Neuronal stem cell (in vitro differentiated cells): ENCODE data around the gene ASCL2. TPM values are rescaled to one million over a fixed set of nuclear protein-coding genes. Genes with fewer than 3 reads are reported as not detected.

Experiments
- DNase-seq: peaks from one replicate; pipeline ENCODE4 v3.0.0-alpha.2; 2013; ENCODE audit warnings: low spot score
- H2AFZ ChIP-seq: one replicate; pipeline ENCODE4 v1.6.1; 2013; ENCODE audit warnings: mild to moderate bottlenecking, low read length, inconsistent platforms
- H2AK5ac ChIP-seq: 2 replicates; pipeline ENCODE4 v1.6.1; 2013; ENCODE audit warnings: low read depth, mild to moderate bottlenecking, inconsistent platforms, low read length, moderate library complexity, mixed read lengths
- H2BK120ac ChIP-seq: 2 replicates; pipeline ENCODE4 v1.6.1; 2013; ENCODE audit warnings: low read depth, mild to moderate bottlenecking, inconsistent platforms, low read length, moderate library complexity, mixed read lengths
- H2BK12ac ChIP-seq: one replicate; pipeline ENCODE4 v1.6.1; 2013; ENCODE audit warnings: low read length, inconsistent platforms
- H2BK15ac ChIP-seq: 2 replicates; pipeline ENCODE4 v1.6.1; 2013; ENCODE audit warnings: mild to moderate bottlenecking, low read length, inconsistent platforms, mixed read lengths
- H2BK5ac ChIP-seq: one replicate; pipeline ENCODE4 v1.6.1; 2013; ENCODE audit warnings: inconsistent platforms, mild to moderate bottlenecking, low read length, moderate library complexity
- H3K14ac ChIP-seq: one replicate; pipeline ENCODE4 v1.6.1; 2013; ENCODE audit warnings: low read length, inconsistent platforms
- H3K18ac ChIP-seq: 2 replicates; pipeline ENCODE4 v1.6.1; 2013; ENCODE audit warnings: low read length, inconsistent platforms
- H3K23ac ChIP-seq: 2 replicates; pipeline ENCODE4 v1.6.1; 2013; ENCODE audit warnings: low read depth, mild to moderate bottlenecking, mixed read lengths, low read length, inconsistent platforms; ENCODE audit not compliant: poor library complexity
- H3K27ac ChIP-seq: replicated peaks from 3 replicates; pipeline ENCODE4 v1.5.1; 2013; ENCODE audit warnings: low read length, inconsistent platforms
- H3K27me3 ChIP-seq, 3 experiments: 2 replicates each; pipeline ENCODE4 v1.6.1; 2013; ENCODE audit warnings: low read length in 3 of 3, mild to moderate bottlenecking in 2 of 3, inconsistent platforms in 1 of 3, low read depth in 1 of 3, mixed read lengths in 1 of 3, moderate library complexity in 1 of 3; ENCODE audit not compliant: control insufficient read depth in 3 of 3, insufficient read depth in 3 of 3
- H3K36me3 ChIP-seq, 2 donors: replicated peaks in 1 of 2; 2 replicates each; pipeline ENCODE4 v1.6.1; 2013; ENCODE audit warnings: low read length in 2 of 2; ENCODE audit not compliant: control insufficient read depth in 2 of 2, insufficient read depth in 2 of 2
- H3K4ac ChIP-seq: 2 replicates; pipeline ENCODE4 v1.6.1; 2013; ENCODE audit warnings: inconsistent platforms, mild to moderate bottlenecking, low read length, moderate library complexity
- H3K4me1 ChIP-seq, 2 donors: 1 replicate in 1 of 2; 2 replicates in 1 of 2; pipeline ENCODE4 v1.6.1; 2013; ENCODE audit warnings: low read length in 2 of 2, low read depth in 1 of 2; ENCODE audit not compliant: control insufficient read depth in 2 of 2, insufficient read depth in 1 of 2
- H3K4me2 ChIP-seq: one replicate; pipeline ENCODE4 v1.6.1; 2013; ENCODE audit warnings: mild to moderate bottlenecking, low read length, inconsistent platforms; ENCODE audit not compliant: insufficient read depth, poor library complexity, severe bottlenecking
- H3K4me3 ChIP-seq, 2 donors: 2 replicates each; pipeline ENCODE4 v1.5.1; 2013; ENCODE audit warnings: low read length in 2 of 2, mild to moderate bottlenecking in 2 of 2, inconsistent platforms in 1 of 2, moderate library complexity in 1 of 2
- H3K79me1 ChIP-seq: one replicate; pipeline ENCODE4 v1.6.1; 2013; ENCODE audit warnings: low read depth, mild to moderate bottlenecking, inconsistent platforms, low read length, moderate library complexity
- H3K9ac ChIP-seq: one replicate; pipeline ENCODE4 v1.6.1; 2013; ENCODE audit warnings: mild to moderate bottlenecking, low read depth, low read length, inconsistent platforms; ENCODE audit not compliant: poor library complexity
- H3K9me3 ChIP-seq, 2 donors: replicated peaks in 1 of 2; 2 replicates each; pipeline versions ENCODE3 to v1.6.1; 2013; ENCODE audit warnings: low read length in 2 of 2, mild to moderate bottlenecking in 2 of 2, inconsistent platforms in 1 of 2, low read depth in 1 of 2, mixed read lengths in 1 of 2, moderate library complexity in 1 of 2; ENCODE audit not compliant: control insufficient read depth in 2 of 2, insufficient read depth in 1 of 2
- H4K8ac ChIP-seq: one replicate; pipeline ENCODE4 v1.6.1; 2013; ENCODE audit warnings: low read depth, mild to moderate bottlenecking, inconsistent platforms, low read length, moderate library complexity
- H4K91ac ChIP-seq: one replicate; pipeline ENCODE4 v1.6.1; 2013; ENCODE audit warnings: low read length, low read depth, mild to moderate bottlenecking, inconsistent platforms; ENCODE audit not compliant: poor library complexity
- WGBS, 2 donors: extraction: QIAGEN DNeasy Blood & Tissue Kit; methylation state at CpG; one replicate each; pipeline ENCODE4 v1.1.7; 2013; ENCODE audit warnings: missing lambda C conversion rate in 2 of 2, mixed read lengths in 1 of 2; ENCODE audit not compliant: insufficient read length in 2 of 2, insufficient replicate concordance in 1 of 2; ENCODE audit errors: extremely low coverage in 2 of 2; 5-methylcytosine and 5-hydroxymethylcytosine counted together
- polyA plus RNA-seq, 2 experiments: library from polyadenylated mRNA; stranded (reverse); fragments of 200-250 nt; gene quantifications; one replicate each; pipeline ENCODE4 v1.2.3, GENCODE V29; 2013

The ASCL2 gene, protein sequence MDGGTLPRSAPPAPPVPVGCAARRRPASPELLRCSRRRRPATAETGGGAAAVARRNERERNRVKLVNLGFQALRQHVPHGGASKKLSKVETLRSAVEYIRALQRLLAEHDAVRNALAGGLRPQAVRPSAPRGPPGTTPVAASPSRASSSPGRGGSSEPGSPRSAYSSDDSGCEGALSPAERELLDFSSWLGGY
- polyA plus RNA-seq (2013, experiment 1 of 2) = 0.07 TPM
- 0.06 TPM for polyA plus RNA-seq (2013, experiment 2 of 2)

DNA sequence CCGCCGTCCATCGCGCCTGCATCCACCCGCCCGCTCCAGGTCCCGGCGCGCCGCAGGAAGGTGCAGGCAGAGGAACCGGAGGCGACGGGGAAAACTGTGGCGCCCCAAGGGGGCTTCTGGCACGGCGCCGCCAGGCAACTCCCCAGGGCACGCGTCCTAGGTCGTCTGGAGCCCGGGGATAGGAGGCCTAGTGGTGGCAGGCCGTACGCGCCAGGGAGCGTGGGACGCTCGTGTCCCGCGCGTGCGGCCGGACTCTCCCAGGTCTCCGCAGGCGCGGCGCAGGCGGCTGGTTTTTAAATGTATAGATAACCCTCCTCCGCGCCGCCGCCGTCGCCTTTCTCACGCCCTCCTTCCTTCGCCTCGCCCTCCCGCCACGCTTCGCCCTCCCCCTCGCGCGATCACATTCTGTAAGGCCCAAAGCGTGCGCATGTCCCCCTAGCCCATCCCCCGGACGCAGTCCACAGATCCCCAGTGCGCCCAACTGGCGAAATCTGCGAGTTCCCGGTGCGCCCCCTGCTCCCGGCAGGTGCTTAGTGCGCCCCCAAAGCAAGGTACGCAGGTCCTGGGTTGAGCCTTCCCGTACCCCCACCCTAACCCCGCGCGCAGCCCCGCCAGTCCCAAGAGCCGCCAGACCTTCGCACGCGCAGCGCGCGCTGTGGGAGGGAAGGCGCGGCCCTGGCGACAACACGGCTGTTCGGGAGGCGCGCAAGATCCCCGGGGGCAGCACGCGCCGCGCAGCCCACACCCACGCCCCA lies at the start of gene ASCL2:
Gene ASCL2, minus strand, starts transcription at position 267 of the 755 bp plus-strand sequence. Its CDS starts 256 bp downstream, at position 11.
- H3K4me2 ChIP-seq = peak within 1 kb of the TSS; percentile 87
- peaks cover 0 to 7% of the 10 kb centered on the region in 2 donors for H3K4me1 ChIP-seq
- H2AFZ ChIP-seq = peak within 1 kb of the TSS; percentile 49
- peaks cover 43 to 87% (median 79%) of the 10 kb centered on the region in 3 experiments for H3K27me3 ChIP-seq
- H3K14ac ChIP-seq = peak within 1 kb of the TSS; percentile 9
- no peak within 1 kb of the TSS for H2BK5ac ChIP-seq
- peak within 1 kb of the TSS; percentile 90 for H3K23ac ChIP-seq
- no peaks in the 10 kb centered on the region for H3K36me3 ChIP-seq
- no CpG with 5 or more reads among the region's 89 CpGs for WGBS, 2 donors
- peak within 1 kb of the TSS; percentile 82 for H2BK15ac ChIP-seq
- H4K8ac ChIP-seq = no peak within 1 kb of the TSS
- no peak for DNase-seq
- no peak within 1 kb of the TSS for H3K4ac ChIP-seq
- no peaks in the 10 kb centered on the region for H3K9me3 ChIP-seq
- H3K27ac ChIP-seq = no peak within 1 kb of the TSS
- peaks cover 4% of the 10 kb centered on the region for H3K79me1 ChIP-seq
- peak within 1 kb of the TSS; percentile 30 for H3K9ac ChIP-seq
- H2BK12ac ChIP-seq = peak within 1 kb of the TSS; percentile 30
- H3K18ac ChIP-seq = peak within 1 kb of the TSS; percentile 79
- H4K91ac ChIP-seq = no peak within 1 kb of the TSS
- H3K4me3 ChIP-seq = peak within 1 kb of the TSS in 1 of 2 donors; percentile 58
- no peak within 1 kb of the TSS for H2BK120ac ChIP-seq
- H2AK5ac ChIP-seq = peak within 1 kb of the TSS; percentile 60

DNA sequence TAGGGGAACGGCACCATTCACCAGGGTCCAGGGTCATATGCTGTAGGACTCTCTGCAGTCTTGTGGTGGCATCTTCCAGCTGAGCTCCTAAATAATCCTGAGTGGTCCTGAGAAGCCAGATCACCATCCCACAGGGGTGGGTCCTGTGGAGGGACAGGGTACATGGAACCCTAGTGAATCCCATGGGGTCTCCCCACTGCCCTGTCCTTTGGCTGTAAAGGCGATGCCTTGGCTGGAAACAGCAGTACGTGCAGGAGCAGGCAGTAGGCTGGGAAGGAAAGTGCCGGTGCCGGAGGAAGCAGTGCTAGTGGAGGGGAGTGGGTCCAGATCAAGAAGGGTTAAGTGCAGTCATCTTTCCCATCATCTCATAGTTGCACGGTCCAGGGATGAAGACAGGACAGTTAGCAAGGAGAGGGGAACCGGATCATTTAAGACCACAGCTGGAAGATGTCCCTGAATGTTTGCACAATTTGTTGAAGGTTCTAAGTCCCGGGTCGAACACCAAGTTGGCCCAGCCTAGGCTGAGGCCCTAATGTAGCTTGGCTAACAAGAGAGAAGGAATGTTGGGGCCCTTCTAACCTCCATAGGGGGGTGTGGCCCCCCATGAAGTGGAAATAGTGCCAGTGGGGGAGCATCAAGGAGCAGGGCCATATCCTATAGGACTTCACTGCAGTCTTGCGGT lies 49.5 kb upstream of the ASCL2 start:
- no peak overlapping the region for H2AFZ ChIP-seq
- H2BK12ac ChIP-seq = no peak overlapping the region
- H4K8ac ChIP-seq = no peak overlapping the region
- no peak overlapping the region for H3K4ac ChIP-seq
- no peak overlapping the region for H3K18ac ChIP-seq
- H3K9ac ChIP-seq = no peak overlapping the region
- H2BK120ac ChIP-seq = no peak overlapping the region
- peak overlapping the region; percentile 47 for H2AK5ac ChIP-seq
- no peak overlapping the region for H2BK15ac ChIP-seq
- H3K9me3 ChIP-seq = peaks cover 0 to 1% of the 10 kb centered on the region in 2 donors
- no peak overlapping the region for H2BK5ac ChIP-seq
- DNase-seq = no peak
- H3K4me1 ChIP-seq = no peaks in the 10 kb centered on the region
- H3K14ac ChIP-seq = no peak overlapping the region
- H3K79me1 ChIP-seq = peaks cover 2% of the 10 kb centered on the region
- no peak overlapping the region for H3K27ac ChIP-seq
- WGBS, 2 donors = no CpG with 5 or more reads among the region's 10 CpGs
- no peak overlapping the region for H3K4me2 ChIP-seq
- H3K36me3 ChIP-seq = no peaks in the 10 kb centered on the region
- no peak overlapping the region for H4K91ac ChIP-seq
- peak overlapping the region; percentile 8 for H3K23ac ChIP-seq
- peaks cover 0 to 7% (median 0%) of the 10 kb centered on the region in 3 experiments for H3K27me3 ChIP-seq
- no peak overlapping the region for H3K4me3 ChIP-seq

DNA sequence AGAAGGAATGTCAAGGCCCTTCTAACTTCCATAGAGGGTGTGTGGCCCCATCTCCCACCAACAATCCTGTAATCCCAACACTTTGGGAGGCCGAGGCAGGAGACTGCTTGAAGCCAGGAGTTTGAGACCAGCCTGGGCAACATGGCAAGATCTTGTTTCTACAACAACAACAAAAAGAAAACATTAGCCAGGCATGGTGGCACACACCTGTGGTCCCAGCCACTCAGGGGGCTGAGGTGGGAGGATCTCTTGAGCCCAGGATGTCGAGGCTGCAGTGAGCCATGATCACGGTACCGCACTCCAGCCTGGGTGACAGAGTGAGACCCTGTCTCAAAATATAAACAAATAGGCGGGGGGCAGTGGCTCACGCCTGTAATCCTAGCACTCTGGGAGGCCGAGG lies 48.3 kb upstream of the ASCL2 start:
- no peak overlapping the region for H2AK5ac ChIP-seq
- H4K91ac ChIP-seq = no peak overlapping the region
- H2AFZ ChIP-seq = no peak overlapping the region
- no peak overlapping the region for H4K8ac ChIP-seq
- no peak overlapping the region for H2BK120ac ChIP-seq
- H3K23ac ChIP-seq = no peak overlapping the region
- H2BK5ac ChIP-seq = no peak overlapping the region
- no peak overlapping the region for H2BK12ac ChIP-seq
- H3K14ac ChIP-seq = no peak overlapping the region
- peaks cover 0 to 1% of the 10 kb centered on the region in 2 donors for H3K9me3 ChIP-seq
- H3K4me2 ChIP-seq = no peak overlapping the region
- peaks cover 2% of the 10 kb centered on the region for H3K79me1 ChIP-seq
- H3K27me3 ChIP-seq = peaks cover 0 to 7% (median 0%) of the 10 kb centered on the region in 3 experiments
- no peaks in the 10 kb centered on the region for H3K4me1 ChIP-seq
- H3K27ac ChIP-seq = no peak overlapping the region
- no peak overlapping the region for H3K9ac ChIP-seq
- H3K4me3 ChIP-seq = no peak overlapping the region
- no peak for DNase-seq
- H3K18ac ChIP-seq = no peak overlapping the region
- no peaks in the 10 kb centered on the region for H3K36me3 ChIP-seq
- H2BK15ac ChIP-seq = no peak overlapping the region
- no CpG with 5 or more reads among the region's 7 CpGs for WGBS, 2 donors
- H3K4ac ChIP-seq = no peak overlapping the region

DNA sequence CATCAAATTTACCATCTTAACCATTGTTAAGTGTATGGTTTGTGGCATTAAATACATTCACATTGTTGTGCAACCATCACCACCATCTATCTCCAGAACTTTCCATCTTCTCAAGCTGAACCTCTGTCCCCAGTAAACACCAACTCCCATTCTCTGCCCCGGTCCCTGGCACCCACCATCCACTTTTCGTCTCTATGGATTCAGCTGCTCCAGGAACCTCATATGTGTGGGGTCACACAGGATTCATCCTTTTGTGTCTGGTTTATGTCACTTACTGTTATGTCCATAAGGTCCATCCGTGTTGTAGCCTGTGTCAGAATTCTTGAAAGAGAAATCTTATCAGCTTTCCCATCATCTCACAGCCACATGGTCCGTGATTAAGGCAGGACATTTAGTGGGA lies 47.7 kb upstream of the ASCL2 start:
- no peak for DNase-seq

More for the DNA sequence above, 47.7 kb upstream of the ASCL2 start:
- Histone ChIP-seq H2AFZ (no peak overlapping the region), H2AK5ac (no peak overlapping the region), H2BK5ac (no peak overlapping the region), H3K14ac (no peak overlapping the region), H3K9ac (no peak overlapping the region), H4K91ac (no peak overlapping the region), H3K79me1 (peaks cover 2% of the 10 kb centered on the region), H3K36me3 (no peaks in the 10 kb centered on the region), H3K9me3 (peaks cover 0 to 1% of the 10 kb centered on the region in 2 donors), H2BK12ac (no peak overlapping the region), H3K27ac (no peak overlapping the region), H3K18ac (no peak overlapping the region), H3K4me2 (no peak overlapping the region), H2BK120ac (no peak overlapping the region), H3K4ac (no peak overlapping the region), H2BK15ac (no peak overlapping the region), H3K4me3 (no peak overlapping the region), H3K4me1 (no peaks in the 10 kb centered on the region), H4K8ac (no peak overlapping the region), H3K23ac (no peak overlapping the region), H3K27me3 (peaks cover 0 to 7% (median 0%) of the 10 kb centered on the region in 3 experiments)
- no CpG with 5 or more reads among the region's 4 CpGs for WGBS, 2 donors
